GM19463 (cell line): ENCODE data around the gene FBXO17.
A peak's percentile ranks its signal among the peaks of the same experiment; 100 is the strongest.
"Not testable (repeated sequence)": the region's sequence is repeated elsewhere in the genome, so short reads cannot be mapped to it uniquely, and the experiment has no call there.

Experiments used
- ATAC-seq: cut with Tn5 transposase; IDR thresholded peaks from one replicate; pipeline ENCODE4 v1.9.1; 2021; ENCODE audit warnings: mild to moderate bottlenecking, moderate library complexity; ENCODE audit not compliant: unreplicated experiment

Gene FBXO17

GRCh38 chr19:38980583-38981374, 5.2 kb upstream of the FBXO17 start:
- ATAC-seq = no peak

GRCh38 chr19:38979812-38980211, 4.3 kb upstream of the FBXO17 start:
- ATAC-seq = no peak

- ATAC-seq = no peak
These were observed 2.8 kb upstream of the FBXO17 start for GRCh38 chr19:38978326-38978689.

DNA sequence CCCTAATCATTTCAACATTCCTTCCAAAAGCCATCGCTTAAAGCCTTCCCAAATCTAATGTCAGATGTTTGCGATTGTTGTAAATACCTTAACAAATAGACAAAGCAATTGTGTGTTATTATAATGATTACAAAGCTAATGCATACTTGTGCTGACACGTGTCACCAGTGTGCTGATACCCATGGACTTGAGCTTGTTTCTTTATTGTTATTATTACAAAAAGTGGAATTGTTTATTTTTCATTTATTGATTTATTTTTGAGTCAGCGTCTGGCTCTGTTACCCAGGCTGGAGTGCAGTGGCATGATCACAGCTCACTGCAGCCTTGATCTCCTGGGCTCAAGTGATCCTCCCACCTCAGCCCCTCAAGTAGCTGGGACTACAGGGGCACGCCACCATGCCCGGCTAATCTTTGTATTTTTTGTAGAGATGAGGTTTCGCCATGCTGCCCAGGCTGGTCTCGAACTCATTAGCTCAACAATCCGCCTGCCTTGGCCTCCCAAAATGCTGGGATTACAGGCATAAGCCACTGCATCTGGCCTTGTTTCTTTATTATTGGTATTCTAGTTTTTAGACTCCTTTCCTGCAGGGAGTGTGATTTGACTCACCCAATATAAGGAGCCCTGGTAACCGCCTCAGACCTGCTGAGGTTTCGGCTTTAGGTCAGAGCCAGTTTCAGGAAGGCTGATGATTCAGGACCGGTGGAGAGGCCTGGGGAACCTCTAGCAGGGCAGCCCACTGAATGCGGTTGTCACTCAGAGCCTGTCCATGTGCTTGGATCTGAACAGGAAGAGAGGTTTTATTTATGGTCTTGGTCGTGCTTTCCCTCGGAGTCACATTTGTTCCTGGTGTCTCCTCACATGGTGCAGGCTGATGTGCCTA, 2.1 kb upstream of the FBXO17 start:
- peak; percentile 84 for ATAC-seq

- no peak for ATAC-seq
These were observed 324 bp upstream of the FBXO17 start for GRCh38 chr19:38975861-38976271.

- ATAC-seq = no peak
These were observed 823 bp downstream of the FBXO17 start for GRCh38 chr19:38974624-38975213.

DNA sequence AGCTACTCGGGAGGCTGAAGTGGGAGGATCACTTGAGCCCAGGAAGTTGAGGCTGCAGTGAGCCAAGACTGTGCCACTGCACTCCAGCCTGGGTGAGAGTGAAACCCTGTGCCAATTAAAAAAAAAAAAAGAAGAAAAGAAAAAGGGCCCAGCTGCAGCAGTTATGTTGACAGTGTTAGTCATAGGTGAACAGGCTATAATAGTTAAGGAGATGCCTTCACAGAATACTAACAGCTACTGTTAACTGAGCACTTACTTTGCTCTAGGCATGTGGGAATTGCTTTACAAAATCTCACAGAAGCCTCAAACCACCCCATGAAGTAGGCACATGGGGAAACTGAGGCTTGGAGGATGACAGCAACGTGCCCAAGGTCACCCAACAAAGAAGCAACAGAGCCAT, 3.9 kb downstream of the FBXO17 start:
- no peak for ATAC-seq

GRCh38 chr19:38970664-38971532, 4.6 kb downstream of the FBXO17 start:
- ATAC-seq = no peak

DNA sequence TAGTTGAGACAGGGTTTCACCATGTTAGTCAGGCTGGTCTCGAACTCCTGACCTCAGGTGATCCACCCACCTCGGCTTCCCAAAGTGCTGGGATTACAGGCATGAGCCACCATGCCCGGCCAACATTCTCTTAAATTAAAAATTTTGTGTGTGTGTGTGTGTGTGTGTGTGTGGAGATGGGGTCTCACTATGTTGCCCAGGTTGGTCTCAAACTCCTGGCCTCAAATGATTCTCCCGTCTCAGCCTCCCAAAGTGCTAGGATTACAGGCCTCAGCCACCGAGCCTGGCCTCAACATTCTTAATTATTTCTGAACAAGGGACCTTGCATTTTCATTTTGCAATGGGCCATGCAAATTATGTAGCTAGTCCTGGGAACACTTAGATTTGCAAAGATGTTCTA, 9.4 kb downstream of the FBXO17 start:
- not testable (repeated sequence) for ATAC-seq

GRCh38 chr19:38964738-38965137, 10.8 kb downstream of the FBXO17 start:
- no peak for ATAC-seq

GRCh38 chr19:38959618-38960017, 15.9 kb downstream of the FBXO17 start:
- no peak for ATAC-seq

DNA sequence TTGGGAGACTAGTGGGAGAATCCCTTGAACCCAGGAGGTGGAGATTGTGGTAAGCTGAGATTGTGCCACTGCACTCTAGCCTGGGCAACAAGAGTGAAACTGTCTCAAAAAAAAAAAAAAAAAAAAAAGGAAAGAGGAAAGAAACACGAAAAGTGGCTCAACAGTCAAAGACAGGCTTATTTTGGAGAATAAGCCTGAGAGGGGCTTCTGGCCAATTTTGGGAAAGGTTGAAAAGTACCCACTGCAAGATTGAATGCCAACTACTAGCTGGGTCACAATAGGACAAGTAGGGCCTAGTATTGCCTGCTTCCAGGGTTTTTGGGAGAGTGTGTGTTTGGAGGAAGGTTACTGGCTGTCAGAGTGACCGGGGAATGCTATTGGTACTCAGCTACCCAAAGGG, 17.2 kb downstream of the FBXO17 start:
- ATAC-seq = no peak

- ATAC-seq = no peak
These were observed 19.3 kb downstream of the FBXO17 start for GRCh38 chr19:38956264-38956663.

DNA sequence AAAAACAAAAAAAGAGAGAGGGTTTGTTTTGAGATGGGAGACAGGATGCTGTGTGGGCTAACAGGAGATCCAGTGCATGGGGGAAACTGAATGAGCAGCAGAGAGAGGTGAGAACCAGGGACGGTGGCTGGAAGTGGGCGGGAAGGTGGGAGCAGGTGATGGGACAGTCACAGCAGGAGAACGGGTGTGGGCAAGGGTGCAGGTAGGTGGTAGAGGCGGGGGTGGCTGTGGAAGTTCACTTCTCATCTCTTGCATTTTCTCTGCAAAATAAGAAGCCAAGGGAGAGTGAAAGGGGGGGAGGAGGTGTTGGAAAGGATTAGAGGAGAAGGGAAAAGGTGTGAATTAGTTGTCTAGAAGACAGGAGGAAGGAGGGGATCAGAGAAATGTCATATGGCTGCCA, 21.9 kb downstream of the FBXO17 start:
- ATAC-seq = no peak

- ATAC-seq = no peak
These were observed 23.0 kb downstream of the FBXO17 start for GRCh38 chr19:38952395-38953165.

- ATAC-seq = no peak
These were observed 24.4 kb downstream of the FBXO17 start for GRCh38 chr19:38951187-38951586.

DNA sequence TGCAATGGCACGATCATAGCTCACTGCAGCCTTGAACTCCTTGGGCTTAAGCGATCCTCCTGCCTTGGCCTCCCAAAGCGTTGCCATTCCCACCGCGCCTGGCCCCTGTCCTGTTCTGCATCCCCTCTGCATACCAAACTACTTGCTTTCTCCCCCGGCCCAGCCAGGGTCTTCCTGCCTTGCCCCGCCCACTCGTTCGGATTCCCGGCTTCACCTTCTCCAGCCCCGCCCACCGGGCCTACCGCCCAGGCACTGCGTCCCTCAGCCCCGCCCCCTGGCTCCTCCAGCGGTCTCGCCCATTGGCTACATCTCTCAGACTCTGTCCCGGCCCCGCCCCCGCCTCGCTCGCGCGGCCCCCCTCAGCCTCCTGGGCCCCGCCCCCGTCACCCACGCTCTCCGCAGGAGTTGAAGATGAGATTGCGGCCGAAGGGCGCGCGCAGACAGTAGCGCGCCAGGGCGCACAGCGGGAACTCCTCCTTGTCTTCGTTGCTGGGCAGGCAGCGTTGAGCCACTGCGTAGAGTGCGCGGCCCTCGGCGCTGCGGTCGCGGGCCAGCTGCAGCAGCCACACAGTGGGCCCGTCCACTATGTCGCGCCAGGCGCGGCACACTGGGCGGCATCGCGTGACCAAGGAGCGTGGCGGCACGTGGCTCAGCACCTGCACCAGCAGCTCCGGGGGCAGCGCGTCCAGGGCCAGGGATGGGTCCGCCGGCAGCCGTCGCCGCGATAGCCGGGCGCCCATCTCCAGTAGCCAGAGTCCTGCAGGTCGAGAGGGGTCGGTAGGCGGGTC, 25.8 kb downstream of the FBXO17 start:
- ATAC-seq = no peak

GRCh38 chr19:38946229-38947010, 29.1 kb downstream of the FBXO17 start:
- ATAC-seq = no peak
